ENCODE results near the gene ITPRIP.

The ITPRIP gene

GRCh38 chr10:104324931-104325330 is 13.3 kb downstream of the ITPRIP start:
- DNase-seq, result no peak

GRCh38 chr10:104324221-104324686 is 14.0 kb downstream of the ITPRIP start:
- DNase-seq, result no peak

DNA sequence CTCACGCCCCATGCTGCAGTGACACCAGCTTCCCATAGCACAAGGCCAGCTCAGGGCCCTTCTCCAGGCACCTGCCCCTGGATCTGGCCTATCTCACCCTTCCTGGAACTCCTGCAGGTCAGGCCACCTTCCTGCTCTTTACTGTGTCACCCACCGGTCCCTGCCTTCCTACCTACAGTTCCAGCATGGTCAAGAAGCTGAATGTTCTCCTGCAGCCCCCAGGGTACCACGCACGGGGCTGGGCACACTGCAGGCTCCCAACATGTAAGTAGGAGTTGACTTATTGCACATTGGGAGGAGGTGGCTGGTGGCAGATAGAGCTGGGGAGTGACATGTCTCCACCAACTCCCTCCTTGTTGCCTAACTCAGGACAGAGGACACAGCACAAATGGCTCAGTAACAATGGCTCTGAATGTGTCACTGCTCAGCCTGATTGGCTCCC is 14.5 kb downstream of the ITPRIP start:
- DNase-seq, result no peak

GRCh38 chr10:104323085-104323484 is 15.2 kb downstream of the ITPRIP start:
- DNase-seq, result no peak

GRCh38 chr10:104322416-104322782 is 15.9 kb downstream of the ITPRIP start:
- DNase-seq, result peak; percentile 51

- no peak for DNase-seq
Measured at GRCh38 chr10:104321725-104322415, 16.4 kb downstream of the ITPRIP start.

DNA sequence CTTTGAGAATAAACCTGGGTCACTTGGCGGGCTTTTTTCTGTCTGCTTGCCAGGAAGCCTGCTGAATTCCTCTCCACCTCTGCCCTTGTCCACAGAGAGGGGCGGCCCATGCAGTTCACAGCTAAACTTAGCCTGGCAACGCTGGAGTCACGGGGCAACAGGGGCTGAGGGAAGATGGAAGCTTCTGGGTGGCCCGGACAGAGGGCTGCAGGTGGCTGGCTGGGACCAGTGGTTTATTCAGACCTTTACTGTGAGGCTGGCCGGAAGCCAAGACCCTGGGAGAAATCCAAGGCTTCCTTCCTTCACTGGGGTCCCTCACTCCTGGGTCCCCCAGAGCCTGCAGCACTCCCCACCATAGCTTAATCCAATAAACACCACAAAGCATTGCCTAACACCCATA is 17.0 kb downstream of the ITPRIP start:
- DNase-seq, result no peak

GRCh38 chr10:104318810-104319741 is 19.2 kb downstream of the ITPRIP start:
- DNase-seq, result no peak

GRCh38 chr10:104318326-104318725 is 19.9 kb downstream of the ITPRIP start:
- no peak for DNase-seq

DNA sequence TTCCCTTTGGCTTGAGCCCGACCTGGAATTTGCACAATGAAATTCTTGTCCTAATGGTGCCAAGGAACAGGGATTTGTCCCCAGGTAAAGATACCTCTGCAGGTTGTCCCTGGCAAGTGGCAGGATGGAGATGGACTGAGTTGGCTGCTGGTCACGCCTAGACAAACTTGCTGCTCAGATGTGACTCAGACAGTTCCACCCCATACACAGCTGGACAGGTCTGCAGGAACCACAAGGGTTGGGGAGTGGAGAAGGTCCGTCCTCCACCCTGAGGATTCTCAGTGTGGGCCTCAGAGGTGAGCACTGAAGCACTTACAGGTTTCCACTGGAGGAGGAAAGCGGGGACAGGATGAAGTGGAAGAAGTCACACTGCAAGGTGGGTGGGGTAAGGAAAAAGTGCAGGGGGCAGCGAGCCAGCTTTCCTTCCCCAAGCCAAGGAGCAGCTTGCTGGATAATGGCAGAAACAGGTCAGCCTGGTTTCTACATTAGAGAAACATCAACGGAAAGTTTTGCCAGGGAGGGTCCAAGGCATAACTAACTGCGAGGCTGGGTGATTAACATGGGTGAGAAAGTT is 20.5 kb downstream of the ITPRIP start:
- DNase-seq, result no peak

- DNase-seq, result no peak
Measured at GRCh38 chr10:104317269-104317710, 21.0 kb downstream of the ITPRIP start.

- no peak for DNase-seq
Measured at GRCh38 chr10:104316321-104317099, 21.8 kb downstream of the ITPRIP start.

DNA sequence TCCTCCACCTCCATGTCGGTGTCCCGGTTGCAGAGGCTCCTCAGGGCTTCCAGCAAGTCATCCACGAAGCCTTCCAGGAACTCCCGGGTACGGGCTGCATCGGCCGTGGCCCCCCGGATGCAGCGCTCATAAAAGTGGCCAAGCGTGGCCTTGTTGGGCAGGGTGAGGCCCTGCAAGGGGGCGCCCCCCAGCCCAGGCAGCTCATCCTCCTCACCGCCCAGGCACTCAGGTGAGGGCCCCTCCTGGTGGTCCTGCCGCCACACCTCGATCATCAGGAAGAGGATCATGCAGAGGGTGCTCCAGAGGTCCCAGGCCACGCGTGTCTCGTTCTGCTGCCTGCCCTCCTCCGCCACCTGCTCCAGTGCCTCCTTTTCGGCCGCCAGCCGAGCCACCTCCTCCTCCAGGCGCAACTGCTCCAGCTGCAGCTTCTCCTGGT is 22.8 kb downstream of the ITPRIP start:
- DNase-seq, result no peak

DNA sequence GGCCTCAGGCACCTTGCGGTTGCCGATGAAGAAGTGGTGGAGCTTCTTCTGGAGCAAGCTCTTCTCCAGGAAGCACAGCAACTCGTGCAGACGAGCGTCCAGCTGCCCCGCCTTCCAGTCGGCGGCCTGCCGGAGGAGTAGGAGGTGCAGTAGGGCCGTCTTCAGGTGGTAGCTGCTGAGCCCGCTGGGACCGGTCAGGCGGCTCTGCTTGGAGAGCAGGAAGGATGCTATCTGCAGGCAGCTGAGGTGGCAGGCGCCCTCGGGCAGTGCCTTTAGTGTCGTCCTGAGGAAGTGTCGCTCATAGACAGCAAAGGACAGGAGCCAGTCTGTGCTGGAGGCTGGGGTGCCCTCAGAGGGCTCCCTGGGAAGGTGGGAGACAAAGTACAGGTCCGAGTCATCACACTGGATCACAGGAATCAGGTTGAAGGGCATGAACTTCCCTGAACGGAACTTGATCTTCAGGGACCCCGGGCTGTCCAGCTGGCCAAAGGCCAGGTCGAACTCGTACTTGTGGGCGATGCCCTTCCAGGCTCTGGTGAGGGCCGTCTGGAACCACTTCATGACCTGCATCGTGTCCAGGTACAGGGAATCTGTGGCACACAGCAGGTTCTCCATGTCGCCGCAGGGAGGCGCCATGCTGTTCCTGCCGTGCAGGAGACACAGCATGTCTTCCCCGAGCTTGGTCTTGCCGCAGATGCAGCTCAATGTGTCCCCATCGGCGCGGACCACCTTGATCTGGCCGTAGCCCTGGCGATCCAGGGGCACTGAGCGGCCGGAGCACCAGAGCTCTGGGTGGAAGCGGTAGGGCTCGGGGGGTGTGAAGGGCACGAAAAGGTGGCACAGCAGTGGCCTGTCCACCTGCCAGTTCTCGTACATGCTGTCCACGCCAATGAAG is 23.4 kb downstream of the ITPRIP start:
- no peak for DNase-seq

GRCh38 chr10:104311184-104311720 is 27.0 kb downstream of the ITPRIP start:
- DNase-seq, result no peak

DNA sequence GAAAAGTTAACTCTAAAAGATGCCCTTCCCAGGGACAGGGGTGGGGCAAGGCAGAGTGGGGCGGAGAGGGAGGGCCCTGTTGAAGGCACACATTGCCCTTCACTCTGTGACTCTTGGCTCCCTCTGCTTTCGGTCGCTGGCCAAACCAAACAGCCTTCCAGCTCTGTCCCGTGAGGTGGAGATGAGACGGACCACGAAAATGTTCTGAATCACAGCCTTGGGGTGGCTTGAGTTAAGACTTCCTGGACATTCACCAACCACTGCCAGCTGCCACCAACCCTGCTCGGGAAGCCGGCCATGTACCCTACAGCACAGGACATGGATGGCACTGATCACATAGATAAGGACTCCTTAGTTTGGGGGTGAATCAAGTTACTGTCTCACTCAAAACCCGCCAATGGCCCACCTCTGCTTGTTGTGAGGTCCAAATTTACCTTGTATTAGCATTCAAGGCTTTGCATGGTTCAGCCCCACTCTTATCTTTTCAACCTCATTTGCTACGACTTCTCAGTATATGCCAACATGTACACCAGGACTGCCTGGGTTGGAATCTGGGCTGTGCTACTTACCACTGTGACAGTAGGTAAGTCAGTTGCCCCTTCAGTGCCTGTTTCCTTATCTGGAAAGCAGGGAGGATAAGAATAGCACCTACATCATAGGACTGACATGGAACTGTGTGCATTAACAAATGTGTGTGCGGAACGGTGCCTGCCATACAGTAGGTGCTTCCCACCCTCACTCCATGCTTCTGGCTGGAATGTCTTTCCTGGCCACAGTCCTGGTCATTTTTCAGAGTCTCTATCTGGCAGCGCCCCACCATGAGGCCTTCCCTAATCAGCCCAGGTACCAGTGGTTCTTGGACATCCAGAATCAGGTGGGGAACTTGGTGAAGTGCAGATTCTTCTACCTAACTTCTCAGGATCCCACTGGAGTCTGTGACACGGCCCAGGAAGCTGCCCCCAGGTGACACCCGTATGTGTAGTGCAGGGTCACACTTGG is 28.0 kb downstream of the ITPRIP start:
- DNase-seq, result no peak

GRCh38 chr10:104308439-104308903 is 29.8 kb downstream of the ITPRIP start:
- DNase-seq, result no peak

GRCh38 chr10:104307576-104308438 is 30.5 kb downstream of the ITPRIP start:
- DNase-seq, result no peak

DNA sequence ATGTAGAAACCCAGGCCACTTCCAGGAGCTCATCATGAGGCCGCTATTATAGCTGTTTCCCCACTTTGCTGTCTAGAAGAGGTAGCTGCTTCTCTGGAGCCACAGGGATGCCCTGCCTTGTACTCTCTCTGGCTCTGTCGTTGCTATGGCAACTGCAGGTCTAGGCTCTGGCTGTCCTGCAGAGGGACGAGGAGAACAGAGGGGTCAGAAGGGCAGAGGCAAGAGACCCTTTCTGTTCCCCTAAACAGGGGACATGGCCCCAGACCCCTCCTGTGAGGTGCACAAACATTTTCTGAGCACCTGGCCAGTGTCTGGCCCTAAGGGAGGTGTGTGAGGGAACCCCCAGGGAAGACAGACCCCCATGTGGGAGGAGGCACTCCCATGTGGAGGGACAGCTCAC is 31.4 kb downstream of the ITPRIP start:
- no peak for DNase-seq
